Occipital lobe (tissue), 2 donors: Measurements from ENCODE around the gene TLK1. TPM values are rescaled to one million over a fixed set of nuclear protein-coding genes. Genes with fewer than 3 reads are reported as not detected.

Experiments
- DNase-seq: peaks from one replicate; lab custom pipeline; 2025; lab: John Stamatoyannopoulos, UW
- total RNA-seq: library from RNA; depleted of rRNA; stranded (reverse); fragments of >200 nt; gene quantifications from one replicate; pipeline ENCODE4 v1.2.3, GENCODE V29; 2014

TLK1 gene
- total RNA-seq, 1 donor from 2014 or later = 30.1 TPM

GRCh38 chr2:170968205-170969003 lies 192.3 kb downstream of the TLK1 start:
- no peak for DNase-seq

DNA sequence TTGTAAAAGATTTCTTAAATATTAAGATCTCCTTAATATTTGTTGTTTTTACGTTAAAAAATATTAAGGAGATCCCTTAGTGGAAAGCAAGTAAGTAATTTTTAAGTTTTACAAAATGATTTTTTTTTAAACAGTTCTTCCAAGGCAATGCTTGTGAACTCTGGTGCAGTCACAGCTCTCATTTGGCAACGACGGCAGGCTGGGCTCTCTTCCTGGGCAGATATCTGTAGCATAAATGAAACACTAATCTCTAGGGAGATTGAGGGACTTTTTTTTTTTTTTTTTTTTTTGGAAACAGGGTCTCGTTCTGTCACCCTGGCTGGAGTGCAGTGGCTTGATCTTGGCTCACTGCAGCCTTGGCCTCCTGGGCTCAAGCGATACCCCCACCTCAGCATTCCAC lies 193.1 kb downstream of the TLK1 start:
- DNase-seq = no peak

- DNase-seq = no peak
Observed at GRCh38 chr2:170966648-170967396, 193.9 kb downstream of the TLK1 start.

- DNase-seq = no peak
Observed at GRCh38 chr2:170965446-170966225, 195.1 kb downstream of the TLK1 start.

DNA sequence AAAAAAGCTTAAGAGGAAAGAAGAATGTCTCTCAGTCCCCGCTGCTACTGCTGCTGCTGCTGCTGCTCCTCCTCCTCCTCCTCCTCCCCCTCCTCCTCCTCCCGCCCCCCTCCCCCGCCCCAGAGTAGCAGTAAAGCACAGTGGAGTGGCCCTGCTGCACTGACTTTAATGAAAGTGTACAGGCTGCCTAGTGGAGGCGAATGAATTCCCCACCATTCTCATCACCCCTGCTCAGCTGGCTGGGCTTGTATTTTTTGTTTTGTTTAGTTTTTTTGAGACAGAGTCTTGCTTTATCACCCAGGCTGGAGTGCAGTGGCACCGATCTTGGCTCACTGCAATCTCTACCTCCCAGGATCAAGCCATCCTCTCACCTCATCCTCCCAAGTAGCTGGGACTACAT lies 197.3 kb downstream of the TLK1 start:
- no peak for DNase-seq

GRCh38 chr2:170953941-170954340 lies 206.8 kb downstream of the TLK1 start:
- DNase-seq = no peak

DNA sequence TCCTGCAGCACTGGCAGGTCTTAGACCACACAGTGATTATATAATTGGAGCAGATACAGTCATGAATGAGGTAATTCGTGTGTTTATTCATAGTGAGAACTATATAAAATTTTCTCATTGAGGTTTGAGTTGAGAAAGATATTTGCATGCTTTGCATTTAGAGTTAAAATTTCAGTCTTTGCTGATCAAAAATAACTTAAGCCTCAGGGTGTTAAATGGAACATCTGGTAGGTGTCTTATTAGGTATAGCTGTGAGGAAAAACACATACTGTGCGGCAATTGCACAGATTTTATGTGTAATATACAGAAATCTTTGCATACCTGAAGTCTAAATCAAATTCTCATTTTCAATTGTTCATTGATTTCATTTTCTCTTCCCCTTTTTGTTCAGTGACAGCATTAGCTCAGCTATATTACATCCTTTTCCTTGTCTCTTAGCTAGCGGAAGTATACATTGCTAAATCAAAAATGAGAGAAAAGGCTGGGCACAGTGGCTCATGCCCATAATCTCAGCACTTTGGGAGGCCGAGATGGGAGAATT lies 210.4 kb downstream of the TLK1 start:
- no peak for DNase-seq

GRCh38 chr2:170949415-170949814 lies 211.3 kb downstream of the TLK1 start:
- DNase-seq = no peak

DNA sequence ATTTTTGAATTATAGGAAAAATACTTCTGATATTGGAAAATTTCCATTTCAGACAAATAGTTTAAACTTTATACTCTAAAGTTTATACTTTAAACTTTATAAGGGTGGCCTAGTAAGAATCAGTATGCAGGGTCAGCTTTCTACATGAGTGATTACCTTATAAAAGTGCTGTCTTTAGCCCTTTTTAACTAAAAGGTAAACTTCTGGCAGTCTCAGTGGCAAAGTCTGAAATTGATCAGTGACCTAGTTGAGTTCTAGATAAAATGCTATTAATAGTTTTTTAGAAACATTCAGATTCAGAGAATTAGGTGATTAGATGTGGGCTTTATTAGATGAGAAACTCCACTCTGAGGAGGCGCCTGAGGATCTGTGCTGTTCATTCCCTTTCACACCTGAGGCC lies 216.1 kb downstream of the TLK1 start:
- no peak for DNase-seq

GRCh38 chr2:170943596-170943995 lies 217.1 kb downstream of the TLK1 start:
- no peak for DNase-seq

DNA sequence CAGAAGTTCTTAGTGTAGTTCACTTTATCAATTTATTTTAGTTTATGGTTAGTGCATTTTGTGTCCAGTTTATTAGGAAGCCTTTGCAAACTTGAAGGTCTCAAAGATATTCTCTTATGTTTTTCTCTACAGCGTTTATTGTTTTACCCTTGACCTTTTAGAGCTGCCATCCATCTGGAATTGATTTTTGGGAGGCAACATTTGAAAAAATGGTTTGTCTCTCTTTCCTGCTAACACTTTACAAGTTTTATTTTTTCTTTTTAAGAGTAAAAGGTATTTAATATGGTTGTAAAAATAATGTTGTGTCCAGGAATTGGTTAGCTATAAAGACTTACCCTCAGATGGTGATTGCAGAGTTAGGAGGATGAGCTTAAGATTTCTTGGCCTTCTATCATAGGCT lies 217.7 kb downstream of the TLK1 start:
- DNase-seq = no peak

- DNase-seq = no peak
Observed at GRCh38 chr2:170942615-170943014, 218.1 kb downstream of the TLK1 start.

Other genes starting within 250 kb of the TLK1 start
- gene GORASP2, start 231.6 kb downstream of the TLK1 start, total RNA-seq = 21.5 TPM